GM18507 (cell line): Measurements from ENCODE around the gene INSIG1.
A peak's percentile ranks its signal among the peaks of the same experiment; 100 is the strongest.

Experiments used
- DNase-seq: peaks from one replicate; pipeline ENCODE4 v3.0.0; 2011; ENCODE audit warnings: low read depth; ENCODE audit not compliant: insufficient read length; ENCODE audit errors: extremely low spot score
- FAIRE-seq: peaks from 2 replicates; lab custom pipeline; 2011; peaks lifted over from hg19 to GRCh38; lab: Jason Lieb, UNC

Gene INSIG1

DNA sequence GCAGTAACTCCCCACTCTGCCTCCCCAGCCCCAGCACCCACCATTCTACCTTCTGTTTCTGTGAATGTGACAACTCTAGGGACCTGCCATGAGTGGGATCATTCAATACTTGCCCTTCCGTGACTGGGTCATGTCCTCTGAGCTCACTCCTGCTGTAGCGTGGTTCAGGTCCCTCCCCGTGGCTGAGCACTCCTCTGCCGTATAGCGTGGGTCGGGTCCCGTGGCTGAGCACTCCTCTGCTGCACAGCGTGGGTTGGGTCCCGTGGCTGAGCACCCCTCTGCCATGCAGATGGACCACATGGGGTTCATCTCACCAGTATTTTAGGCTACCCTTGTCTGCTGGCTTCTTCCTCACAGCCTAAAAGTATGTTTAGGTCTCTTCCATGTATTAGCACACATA lies 43.0 kb downstream of the INSIG1 start:
- DNase-seq (no peak), FAIRE-seq (no peak)

GRCh38 chr7:155341463-155341983 lies 43.8 kb downstream of the INSIG1 start:
- DNase-seq (no peak), FAIRE-seq (no peak)

GRCh38 chr7:155342313-155342712 lies 44.6 kb downstream of the INSIG1 start:
- FAIRE-seq (no peak), DNase-seq (no peak)

- DNase-seq (no peak), FAIRE-seq (no peak)
Measured at GRCh38 chr7:155343150-155343549, 45.5 kb downstream of the INSIG1 start.

DNA sequence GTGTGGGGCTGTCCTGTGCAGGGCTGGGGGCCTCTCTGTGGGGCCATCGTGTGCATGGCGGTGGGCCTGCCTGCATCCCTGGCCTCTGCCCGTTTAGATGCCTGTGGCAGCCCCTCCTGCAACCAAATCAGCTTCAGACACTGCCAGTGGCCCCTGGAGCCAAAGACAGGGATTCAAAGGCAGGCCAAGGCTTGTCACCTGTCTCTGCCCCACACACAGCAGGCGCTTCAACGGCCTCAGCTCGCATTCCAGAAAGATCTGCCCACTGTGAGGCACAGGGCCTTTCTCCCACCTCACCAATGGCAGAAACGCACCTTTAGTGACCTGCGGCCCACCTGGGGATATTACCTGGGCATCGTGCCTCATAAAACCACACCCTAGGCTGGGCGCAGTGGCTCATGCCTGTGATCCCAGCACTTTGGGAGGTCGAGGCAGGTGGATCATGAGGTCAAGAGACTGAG lies 46.0 kb downstream of the INSIG1 start:
- DNase-seq = no peak
- FAIRE-seq = no peak

GRCh38 chr7:155344270-155344617 lies 46.6 kb downstream of the INSIG1 start:
- DNase-seq = no peak
- FAIRE-seq = peak; percentile 24

DNA sequence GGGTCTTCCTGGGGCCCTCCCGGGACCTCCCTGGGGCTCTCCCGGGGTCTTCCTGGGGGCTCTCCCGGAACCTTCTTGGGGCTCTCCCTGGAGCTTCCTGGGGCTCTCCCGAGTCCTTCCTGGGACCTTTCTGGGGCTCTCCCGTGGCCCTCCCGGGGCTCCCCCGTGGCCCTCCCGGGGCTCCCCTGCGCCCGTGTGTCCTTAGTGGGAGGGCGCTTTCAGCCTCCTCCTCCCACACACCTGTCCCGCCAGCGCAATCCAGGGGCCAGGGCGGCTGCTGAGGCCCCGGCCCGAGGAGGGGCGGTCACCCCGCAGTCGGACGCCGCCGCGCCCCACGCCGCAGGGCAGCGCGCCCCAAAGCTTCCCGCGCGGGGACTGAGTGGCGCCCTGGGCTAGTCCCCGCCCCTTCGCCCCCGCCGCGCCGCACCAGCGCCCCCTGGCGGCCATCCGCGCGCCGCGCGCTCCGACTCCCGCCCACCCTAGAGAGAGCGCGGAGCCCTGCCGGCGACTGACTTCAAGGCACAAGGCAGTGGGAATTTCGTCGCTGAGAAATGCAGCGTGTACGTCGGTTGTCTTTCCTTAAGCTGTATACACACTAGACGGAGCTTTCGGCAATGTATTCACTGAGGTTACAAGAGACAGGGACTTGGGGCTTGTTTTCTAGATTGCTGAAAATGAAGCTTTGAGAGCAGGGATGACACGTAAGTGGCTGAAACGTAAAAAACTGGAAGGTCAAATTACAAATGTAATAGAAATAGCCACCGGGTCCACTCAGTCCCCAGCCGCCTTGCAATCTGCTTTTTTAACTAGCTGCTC lies 47.1 kb downstream of the INSIG1 start:
- FAIRE-seq = peak; percentile 73
- peak; percentile 77 for DNase-seq

DNA sequence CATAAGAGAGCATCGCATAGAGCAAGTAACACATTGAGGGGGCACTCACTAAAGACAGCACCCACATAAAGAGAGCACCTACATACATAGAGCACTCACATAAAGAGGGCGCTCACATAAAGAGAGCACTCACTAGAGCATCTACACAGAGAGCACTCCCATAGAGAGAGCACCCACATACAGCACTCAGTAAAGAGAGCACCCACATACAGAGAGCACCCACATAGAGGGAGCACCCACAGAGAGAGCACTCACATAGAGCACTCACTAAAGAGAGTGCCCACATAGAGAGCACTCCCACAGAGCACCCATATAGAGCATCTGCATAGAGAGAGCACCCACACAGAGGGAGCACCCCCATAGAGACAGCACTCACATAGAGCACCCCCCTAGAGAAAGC lies 47.8 kb downstream of the INSIG1 start:
- DNase-seq (no peak), FAIRE-seq (no peak)

GRCh38 chr7:155346285-155346684 lies 48.6 kb downstream of the INSIG1 start:
- DNase-seq (no peak), FAIRE-seq (no peak)

GRCh38 chr7:155348806-155349205 lies 51.1 kb downstream of the INSIG1 start:
- no peak for DNase-seq
- no peak for FAIRE-seq

DNA sequence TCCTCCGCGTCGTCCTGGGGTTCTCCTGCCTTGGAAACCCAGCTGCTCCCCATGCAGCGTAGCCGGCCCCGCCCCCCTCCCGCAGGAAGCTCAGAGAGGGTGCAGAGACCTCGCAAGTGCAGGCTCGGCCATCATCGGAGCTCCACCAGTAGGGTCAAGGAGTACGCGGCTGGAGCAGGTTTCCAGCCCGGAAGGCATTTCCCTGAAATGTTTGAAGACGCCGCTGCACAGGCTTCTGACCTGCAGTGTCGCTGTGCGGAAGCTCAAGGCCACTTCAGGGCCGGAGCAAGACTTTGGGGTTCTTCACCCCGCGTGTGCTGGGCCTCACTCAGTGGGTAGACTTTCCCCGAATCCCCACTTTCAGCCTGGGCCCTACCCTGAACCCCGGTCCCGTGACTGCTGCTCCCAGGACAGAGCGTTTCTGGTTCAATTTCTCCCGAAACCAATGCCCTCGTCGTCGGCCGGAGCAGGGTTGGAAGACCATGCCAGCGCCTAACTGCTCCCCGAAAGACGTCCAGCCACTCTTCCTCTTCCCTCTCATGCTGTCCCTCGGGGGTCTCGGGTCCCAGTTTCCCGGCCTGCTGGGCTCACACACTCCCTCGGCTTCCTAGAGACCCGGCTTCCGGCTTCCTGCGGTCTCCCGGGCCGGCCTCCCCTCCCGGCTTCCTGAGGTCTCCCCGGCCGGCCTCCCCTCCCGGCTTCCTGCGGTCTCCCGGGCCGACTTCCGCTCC lies 52.1 kb downstream of the INSIG1 start:
- DNase-seq = no peak
- FAIRE-seq = no peak

DNA sequence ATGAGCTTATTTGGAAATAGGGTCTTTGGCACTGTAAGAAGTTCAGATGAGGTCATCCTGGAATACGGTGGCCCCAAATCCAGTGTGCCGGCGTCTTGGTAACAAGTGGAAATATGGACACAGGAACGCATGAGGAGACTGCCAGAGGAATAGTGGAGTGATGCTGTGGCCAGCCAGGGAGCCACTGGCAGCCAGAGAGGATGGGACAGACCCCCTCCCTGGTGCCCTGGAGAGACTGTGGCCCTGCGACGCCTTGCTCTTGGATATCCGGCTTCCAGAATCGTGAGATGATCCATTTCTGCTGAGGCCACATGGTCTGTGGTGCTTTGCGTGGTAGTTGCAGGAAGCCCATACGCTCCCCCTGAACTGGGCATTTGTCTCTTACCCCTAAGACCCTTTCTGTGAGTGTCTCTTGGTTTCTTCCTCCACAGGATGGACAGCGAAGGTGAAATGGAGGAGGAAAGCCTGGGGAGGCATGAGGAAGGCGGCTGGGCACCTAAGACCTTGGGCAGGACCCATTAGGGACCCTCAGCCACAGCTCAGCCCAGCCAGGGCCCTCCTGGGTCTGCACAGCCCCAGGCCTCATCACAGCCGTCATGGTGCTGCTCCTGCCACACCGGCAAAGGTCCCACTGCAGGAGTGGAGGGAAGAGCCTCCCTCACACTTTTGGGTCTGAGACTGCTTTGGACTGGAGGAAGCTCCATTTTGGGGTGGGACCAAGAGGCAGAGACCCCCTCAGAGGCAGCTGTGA lies 53.6 kb downstream of the INSIG1 start:
- DNase-seq (no peak), FAIRE-seq (no peak)

DNA sequence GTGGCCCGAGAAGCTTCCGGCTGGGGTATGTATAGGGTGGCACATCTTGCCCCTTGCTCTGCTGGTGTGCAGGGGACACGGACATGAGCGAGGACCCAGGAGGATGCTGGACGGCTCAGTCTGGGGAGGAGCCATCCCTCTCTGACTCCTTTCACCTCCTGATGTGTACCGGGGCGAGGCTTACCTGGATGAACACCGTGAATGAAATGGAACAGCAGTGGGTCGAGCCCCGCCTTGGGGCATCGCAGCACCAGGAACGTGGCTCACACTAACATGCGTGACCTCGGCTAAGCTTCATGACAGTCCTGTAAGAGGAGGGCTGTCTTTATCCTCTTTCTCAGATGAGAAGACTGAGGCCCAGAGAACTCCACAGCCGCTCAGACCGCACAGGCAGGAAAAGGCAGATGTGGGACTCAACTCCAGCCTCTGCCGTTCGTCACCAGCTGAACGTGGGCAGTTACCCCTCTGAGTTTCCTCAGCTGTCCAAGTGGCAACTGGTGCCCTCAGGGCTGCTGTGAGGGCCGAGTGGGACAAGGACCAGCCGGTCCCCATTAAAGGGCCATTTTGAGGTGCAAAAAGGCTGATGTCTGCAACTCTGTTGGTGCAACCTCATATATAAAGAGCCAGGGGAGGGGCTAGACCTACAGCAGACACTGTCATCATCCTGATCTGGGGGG lies 54.5 kb downstream of the INSIG1 start:
- no peak for FAIRE-seq
- DNase-seq = no peak

GRCh38 chr7:155352753-155353115 lies 55.1 kb downstream of the INSIG1 start:
- FAIRE-seq (no peak), DNase-seq (no peak)

DNA sequence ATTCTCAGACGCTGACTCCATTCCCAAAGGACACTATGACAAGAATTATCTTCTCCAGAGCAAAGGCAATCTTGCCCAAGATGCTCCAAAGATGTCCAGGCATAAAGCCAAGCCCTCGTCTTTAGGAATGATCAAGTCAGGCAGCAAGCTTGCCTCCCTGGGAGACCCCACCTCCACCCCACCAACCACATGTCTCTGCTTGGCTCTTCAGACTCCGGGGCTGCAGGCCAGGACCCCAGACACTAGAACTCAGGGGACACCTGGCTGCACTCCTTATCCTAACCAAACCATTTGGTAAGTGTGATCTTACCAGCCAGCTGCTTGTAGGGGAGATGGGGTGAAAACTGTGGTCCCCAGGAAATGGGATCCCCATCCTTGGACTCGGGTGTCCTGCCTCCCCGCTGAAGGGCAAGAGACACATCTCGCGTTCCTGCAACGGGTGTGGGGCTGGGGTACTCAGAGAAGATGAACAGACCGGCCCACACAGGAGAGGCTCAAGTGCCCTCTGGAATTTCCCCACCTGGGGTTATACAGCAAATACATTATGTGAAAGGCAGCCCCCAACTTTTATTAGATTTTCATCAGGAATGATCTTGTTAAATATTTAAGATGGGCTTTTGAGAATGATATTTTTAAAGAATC lies 55.7 kb downstream of the INSIG1 start:
- DNase-seq (no peak), FAIRE-seq (no peak)

GRCh38 chr7:155354371-155355048 lies 56.8 kb downstream of the INSIG1 start:
- FAIRE-seq (no peak), DNase-seq (no peak)

GRCh38 chr7:155355176-155355575 lies 57.5 kb downstream of the INSIG1 start:
- DNase-seq = no peak
- no peak for FAIRE-seq

- FAIRE-seq (no peak), DNase-seq (no peak)
Measured at GRCh38 chr7:155355745-155356144, 58.1 kb downstream of the INSIG1 start.
